ENCODE measurements around the gene ARHGEF38.

The ARHGEF38 gene, protein sequence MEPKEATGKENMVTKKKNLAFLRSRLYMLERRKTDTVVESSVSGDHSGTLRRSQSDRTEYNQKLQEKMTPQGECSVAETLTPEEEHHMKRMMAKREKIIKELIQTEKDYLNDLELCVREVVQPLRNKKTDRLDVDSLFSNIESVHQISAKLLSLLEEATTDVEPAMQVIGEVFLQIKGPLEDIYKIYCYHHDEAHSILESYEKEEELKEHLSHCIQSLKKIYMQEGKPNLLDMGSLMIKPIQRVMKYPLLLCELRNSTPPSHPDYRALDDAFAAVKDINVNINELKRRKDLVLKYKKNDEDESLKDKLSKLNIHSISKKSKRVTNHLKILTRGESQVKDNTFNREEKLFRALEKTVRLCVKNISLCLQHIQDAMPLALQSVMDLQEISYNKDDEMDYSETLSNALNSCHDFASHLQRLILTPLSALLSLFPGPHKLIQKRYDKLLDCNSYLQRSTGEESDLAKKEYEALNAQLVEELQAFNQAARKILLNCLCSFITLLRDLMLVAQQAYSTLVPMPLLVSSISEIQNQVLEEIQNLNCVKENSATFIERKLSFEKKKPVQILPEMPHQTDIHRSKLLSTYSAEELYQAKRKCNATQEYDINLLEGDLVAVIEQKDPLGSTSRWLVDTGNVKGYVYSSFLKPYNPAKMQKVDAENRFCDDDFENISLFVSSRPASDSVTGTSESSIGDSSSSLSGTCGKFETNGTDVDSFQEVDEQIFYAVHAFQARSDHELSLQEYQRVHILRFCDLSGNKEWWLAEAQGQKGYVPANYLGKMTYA

DNA sequence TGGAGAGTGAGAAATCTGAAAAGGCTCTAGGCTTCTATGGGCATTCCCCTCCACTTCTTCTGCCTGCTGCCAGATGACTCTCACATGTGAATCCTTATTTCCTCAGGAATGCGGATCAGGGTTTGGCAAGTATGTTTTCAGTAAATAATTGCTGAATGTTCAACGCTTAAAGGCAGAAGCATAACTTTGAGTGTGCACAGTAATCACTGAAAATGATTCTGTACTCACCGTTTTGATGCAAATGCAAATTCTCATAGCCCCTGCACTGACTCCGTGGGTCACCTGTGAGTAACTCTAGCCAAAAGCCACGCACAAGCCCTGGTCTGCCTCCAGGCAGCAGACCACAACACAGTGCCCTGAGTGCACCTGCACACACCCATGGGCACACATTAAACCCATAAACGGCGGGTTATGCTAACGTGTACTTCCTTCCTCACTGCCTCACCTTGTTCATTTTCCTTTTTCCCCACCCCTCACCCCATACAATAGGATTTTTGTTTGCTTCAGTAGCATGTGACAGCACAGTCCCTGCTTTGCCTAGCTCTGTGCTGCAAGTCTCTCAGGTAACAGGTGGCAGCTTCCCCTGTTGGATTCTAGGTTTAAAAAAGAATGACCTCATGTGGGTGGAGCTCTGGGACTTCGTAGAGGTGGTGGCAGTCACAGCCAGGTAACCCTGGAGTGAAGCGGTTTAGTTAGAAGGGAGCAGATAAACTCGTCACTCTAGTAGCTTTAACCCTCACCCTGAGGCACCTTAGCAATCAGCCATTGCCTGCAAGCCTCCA lies at the start of gene ARHGEF38:
ARHGEF38 (plus strand) TSS at position 656 of the 782 bp plus-strand sequence. CDS start 146 bp downstream, outside the sequence.
- DNase-seq: no peak

DNA sequence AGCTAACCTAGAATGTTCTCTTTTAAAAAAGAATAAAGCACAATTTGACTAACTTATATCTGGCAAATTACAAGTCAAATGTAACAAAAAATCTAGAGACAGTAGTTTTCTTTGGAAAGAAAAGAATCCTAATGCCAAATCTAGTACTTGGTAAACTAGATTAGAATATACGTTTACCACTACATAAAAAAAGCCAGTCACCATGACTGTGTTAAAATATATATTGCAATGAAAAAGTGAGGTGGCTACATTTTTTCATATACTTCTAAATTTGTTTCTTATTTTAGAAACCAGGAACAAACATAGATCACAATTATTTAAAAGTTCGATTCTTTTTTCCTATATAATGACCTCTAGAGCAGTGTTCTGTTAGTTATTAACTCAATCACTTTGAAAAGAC lies 48.9 kb upstream of the ARHGEF38 start:
- no peak for DNase-seq

DNA sequence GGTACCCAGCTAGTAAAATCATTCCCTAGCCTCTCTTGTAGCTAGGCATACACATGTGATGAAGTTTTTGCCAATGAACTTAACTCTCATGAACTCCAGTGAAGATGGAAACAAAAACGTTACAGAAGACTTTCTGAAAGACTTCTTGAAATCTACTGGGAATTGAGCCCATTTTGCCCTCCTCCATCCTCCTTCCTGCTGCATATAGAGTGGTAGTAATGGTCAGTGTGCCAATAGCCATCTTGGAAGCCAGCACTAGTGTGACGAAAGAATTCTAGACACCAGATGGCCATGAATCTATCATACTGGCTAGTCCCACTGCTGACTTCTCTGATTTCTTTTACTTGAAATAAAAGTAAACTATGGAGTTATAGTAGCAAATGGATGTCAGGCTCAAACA lies 47.7 kb upstream of the ARHGEF38 start:
- DNase-seq: no peak

DNA sequence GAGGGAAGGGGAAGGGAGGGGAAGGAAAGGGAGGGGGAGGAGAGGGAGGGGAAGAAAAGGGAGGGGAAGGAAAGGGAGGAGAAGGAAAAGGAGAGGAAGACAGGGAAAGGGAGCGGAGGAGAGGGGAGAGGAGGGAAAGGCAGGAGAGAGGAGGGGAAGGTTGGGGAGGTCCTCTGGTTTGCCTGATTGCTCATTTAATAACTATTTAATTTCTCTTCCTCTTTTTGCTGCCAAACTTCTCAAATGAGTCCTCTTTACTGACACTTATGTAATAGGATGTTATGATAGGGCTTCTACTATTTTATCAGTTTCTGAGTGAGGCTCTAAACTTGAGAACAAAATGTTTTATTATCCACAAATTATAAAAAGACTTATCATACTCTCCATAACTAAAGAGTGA lies 43.1 kb upstream of the ARHGEF38 start:
- DNase-seq: no peak

DNA sequence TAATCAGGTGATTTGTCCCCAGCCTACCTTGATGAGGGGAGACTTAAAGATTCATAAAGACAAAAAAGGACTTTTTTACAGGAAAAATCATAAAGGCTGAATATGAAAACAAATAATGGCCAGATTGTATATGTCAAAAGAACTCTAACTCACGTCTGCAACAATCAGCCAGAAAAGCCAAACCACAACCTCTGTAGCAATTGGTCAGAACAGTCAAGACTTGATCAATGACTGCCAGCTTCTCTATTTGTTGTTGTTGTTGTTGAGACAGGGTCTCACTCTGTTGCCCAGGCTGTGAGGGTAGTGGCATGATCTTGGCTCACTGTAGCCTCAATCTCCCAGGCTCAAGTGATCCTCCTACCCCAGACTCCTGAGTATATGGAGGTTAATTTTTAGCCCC lies 42.7 kb upstream of the ARHGEF38 start:
- DNase-seq: no peak

DNA sequence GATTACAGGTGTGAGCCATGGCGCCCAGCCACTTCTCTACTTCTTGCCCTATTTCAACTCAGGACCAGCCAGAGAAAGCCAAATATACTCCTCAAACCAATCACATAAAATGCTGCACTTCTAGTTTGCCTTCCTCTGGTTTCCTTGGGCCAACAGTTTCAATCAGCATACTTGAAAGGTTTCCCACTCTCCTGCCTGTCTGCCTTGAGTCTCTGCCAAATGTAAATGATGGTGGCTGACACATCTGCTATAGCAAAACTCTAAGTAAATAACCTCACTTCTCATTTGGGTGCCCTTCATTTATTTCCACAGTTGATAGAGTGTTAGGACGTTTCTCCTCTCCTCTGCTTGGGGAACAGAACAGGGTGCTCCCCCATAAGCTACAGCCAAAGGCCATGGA lies 42.2 kb upstream of the ARHGEF38 start:
- DNase-seq: no peak

DNA sequence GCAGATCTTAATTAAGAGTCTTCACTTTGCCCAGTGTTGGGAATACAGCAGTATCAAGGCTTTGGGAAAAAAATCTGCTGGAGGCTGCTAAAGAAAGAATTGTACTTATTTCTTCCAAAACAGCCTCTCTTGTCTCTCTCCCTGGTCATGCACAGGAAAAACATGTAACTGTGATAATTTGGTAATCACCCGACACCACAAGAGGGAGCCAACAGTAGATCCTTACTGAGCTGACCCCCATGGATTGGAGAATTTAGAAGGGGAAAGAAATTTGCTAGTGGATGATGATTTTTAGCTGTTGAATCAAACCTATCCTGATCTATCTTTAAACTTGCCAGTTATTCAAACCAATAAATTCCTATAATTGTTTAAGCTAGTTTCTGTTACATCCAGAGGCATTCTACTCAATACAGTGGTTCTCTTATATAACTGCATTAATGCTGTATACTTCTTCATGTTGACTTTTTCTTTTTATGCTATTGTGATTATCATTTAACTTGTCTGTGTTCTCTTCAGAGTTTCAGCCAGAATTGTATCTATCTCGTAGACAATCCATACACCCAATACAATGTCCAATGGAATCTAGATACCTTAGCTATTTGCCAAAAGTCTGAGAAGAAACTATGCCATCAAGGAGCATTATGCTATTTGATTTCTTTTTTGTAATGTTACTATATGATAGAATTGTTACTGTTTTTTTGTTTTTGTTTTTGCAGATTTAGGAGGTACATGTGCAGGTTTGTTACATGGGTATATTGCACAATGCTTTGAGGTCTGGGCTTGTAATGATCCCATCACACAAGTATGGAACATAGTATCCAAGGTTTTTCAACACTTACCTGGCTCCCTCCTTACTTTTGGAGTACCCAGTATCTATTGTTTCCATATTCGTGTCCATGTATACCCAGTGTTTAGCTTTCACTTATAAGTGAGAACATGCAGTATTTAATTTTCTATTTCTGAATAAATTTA lies 31.3 kb upstream of the ARHGEF38 start:
- no peak for DNase-seq

DNA sequence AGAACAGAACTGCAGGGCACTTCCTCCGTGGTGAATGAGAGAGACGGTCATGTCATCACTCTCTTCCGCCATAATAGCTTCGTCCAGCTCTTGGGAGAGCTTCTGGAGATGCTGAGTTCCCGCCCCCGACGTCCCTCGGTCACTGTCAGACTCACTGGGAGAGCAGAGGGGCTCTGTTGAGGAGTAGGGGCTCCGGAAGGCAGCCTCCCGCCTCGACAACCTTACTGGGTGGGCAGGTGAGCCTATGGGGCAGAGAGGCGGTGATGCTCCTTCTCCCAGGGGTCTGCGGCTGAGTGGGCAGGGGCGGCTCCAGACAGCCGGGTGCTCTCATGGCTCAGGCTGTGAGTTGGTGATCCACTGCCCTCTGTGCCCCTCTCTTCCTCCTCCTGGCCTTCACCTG lies 25.8 kb upstream of the ARHGEF38 start:
- no peak for DNase-seq

DNA sequence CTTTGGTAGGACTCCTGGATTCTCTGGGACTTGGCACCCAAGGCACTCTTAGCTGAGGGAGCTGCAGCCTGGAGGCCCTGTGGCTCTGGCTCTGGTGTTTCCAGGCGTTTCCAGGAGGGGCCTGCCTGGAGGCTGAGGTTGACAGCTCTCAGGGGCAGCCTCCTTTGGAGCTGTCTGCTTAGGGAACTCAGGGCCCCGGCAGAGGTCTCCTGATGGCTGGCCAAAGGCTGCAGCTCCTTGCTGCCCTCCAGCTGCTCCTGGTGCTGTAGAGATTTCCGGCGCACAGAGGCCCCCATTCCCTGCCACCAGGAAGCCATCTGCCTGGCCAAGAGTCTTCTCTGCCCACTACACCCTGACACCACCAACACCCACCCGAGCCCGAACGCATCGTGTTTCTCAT lies 25.3 kb upstream of the ARHGEF38 start:
- DNase-seq: no peak

DNA sequence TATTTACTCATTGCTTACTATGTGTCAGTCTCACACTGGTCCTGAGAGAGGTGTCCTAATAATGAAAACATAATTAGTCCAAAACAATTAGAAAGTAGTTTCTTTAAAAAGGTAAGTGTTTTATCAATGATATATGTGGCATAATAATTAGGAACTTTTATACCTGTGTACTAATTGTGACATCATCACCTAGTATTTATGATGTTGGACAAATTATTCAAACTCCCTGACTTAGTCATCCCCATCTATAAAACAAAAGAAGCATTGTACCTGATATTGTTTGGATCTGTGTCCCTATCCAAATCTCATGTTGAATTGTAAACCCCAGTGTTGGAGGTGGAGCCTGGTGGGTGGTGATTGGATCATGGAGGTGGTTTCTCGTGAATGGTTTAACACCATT lies 15.8 kb upstream of the ARHGEF38 start:
- no peak for DNase-seq

DNA sequence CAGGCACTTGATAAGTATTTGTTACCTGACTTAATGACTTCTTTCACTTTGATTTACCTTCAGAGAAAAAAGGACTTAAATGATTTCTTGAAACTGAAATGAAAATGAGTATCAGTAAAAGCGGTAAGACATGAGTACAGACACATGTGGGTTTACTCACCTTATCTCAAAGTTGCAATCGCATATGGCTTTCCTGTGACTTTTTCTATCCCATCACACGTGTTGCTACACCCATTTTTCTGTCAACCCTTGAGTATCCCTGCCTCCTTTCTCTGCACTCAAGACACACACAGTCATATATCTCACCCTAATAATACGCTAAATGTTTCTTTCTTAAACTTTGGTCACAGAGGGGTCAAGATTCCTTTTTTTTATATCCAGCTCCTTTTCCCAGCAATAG lies 11.0 kb upstream of the ARHGEF38 start:
- DNase-seq: no peak

DNA sequence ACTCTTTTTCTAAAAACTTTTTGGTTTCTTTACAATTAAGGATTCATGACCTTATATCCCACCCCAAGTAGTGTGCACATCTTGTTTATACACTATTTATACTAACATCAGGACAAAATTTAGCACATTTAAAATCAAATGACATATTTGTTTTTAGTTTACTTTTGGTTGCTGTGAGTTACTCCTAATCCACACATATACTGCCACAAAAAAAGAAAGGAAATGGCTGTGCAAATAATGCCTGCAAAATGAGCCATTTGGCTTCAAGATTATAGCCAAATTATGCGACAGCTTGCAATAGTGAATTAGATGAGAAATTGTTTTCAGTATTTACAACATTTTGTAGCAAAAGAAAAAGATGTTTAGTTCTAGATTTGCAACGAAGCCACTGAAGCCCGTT lies 10.4 kb upstream of the ARHGEF38 start:
- no peak for DNase-seq

DNA sequence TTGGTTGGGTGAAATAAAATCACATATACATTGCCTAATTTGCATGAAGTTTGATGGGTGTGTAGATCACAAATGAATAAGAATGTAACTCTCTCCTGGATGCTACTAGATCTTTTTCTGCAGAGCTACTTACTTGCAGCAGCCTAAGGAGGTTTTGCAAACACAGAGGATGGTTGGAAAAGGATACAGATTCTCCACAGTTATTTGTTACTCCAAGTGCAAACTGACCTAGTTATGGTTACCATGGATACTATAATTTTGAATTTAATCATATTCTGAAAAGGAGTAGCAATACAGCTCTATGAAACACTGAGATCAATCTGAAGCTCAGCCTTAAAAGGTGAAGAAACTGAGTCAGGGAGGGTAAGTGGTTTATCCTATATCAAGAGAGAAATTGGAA lies 9.1 kb upstream of the ARHGEF38 start:
- DNase-seq: no peak

DNA sequence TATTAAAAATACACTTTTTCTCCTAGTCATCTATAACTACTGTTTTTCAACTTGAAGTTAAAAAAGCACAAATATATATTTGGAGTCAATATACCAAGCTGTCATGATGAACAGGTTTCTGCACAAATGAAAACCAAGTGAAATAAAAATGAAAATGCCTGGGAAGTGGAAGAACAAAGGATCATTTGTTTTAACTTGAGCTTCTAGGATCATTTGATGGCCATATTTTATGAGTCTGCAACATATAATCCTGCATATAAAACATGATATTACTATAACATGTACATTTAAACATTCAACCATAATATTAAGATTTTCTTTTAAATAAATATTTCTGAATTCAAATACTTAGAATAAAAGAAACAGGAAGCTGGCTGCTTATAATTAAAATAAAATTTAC lies 8.5 kb upstream of the ARHGEF38 start:
- DNase-seq: no peak

DNA sequence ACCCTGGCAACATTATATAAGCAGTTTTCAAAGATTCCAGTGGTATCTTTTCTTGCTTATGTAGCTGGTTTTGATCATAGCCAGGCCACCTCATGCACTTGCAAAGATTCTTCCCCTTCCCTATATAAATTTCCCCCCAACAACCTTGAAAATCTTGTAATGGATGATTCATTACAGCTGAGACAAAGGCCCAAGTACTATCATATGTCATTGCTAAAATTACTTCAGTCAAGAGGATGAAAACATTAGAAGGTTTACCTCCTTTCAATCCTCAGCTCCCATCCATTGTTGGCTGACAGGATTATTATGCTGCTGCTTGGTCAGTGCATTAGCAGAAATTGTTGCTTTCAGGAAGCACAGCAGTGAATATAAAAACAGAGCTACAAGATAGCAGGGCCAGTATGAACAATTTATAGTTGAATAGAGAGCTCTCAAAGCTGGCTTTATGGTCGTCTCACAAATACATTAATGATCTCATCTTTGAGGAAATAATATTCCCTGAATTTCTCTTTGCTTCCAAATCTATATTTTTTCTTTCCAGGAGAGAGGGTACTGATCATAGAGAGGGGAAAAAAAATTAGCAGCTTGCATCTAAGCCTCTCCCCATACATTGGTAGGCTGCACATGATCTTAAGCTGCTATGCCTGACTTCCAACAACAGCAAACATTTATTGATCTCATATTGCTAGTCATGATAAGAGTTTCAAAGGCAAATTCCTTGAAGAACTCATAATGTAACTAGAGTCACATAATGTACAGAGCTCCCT lies 7.7 kb upstream of the ARHGEF38 start:
- no peak for DNase-seq

DNA sequence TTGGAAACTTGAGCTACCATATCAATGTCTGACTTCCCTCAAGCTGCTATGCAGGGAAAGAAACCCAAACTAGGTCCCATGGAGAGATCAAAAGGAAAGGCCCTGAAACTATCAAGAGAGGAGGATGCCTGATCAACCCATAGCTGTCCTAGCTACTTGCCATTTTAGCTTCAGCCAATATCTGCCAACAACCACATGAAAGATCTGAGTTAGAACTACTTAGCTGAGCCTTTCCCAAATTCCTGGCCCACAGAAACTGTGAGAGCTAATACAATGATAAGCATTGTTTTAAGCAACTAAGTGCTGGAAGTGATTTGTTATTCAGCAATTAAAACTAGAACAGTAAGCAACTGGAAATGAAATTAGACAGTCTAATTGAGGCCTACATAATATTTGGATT lies 6.3 kb upstream of the ARHGEF38 start:
- DNase-seq: no peak

DNA sequence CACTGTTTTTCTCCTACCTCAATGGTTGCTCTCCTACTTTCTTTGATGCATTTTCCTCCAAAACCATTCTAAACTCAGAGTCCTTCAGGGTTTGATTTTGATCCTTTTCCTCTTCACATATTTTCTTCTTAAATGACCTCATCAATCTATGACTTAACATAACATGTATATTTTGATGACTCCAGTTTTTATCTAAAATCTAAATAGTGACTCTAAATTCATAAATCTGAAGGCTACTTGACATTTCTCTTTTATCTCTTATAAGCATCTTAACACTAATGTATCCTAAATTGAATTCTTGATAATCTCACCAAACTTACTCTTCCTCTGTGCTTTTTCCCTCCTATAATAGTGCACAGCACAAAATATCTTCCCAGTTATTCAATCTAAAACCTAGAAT lies 4.7 kb upstream of the ARHGEF38 start:
- no peak for DNase-seq

DNA sequence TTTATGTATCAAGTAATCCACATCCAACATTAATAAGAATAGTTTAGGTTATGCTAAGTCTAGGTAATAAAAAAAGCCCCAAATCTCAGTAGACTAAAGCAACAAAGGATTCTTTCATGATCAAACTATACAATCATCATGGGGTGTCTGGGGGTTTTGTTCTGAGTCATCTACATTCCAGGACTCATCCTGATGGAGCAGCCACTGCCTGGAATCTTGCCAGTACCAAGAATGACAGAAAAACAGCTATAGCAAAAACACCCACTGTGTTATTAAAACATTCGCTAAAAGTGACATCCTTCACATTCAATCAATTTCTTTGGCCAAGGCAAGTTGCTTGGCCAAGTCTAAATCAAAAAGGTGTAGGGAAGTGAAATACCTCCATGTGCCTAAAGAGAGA lies 3.9 kb upstream of the ARHGEF38 start:
- no peak for DNase-seq

DNA sequence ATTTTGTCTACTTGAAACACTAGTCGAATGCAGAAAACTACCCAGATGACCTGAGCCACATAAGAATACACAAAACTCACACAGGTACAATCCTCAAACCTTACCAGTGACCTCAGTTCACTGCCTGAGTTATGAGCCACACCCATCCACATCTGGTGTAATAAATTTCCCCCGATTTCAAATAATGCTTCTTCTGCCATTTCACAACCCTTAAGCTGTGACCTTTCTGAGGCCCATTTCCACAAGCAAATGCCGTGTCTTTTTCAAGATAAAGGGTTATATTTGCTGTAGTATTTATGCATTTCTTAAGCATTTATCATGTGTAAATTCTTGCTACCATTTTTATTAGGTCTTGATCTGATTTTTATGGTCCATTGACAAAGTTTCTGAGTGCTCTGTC lies 1.8 kb upstream of the ARHGEF38 start:
- no peak for DNase-seq

DNA sequence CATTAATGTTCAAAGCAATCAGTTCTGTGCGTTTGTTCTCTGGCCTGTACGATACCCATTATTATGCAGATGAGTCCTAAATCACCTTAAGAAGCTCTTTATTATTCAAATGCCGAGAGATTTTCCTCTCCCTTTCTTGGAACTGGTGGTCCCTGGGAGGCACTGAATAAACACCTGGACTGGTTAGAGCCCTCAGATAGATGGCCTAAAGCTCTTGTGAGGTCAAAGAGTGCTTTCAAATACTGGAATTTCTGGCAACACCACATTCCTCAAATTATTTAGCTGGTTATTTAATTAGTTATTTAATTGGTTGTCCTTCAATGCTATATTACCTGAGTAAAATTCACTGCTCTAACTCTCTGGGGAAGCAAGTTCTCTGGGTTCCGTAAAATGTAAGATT lies 3.0 kb downstream of the ARHGEF38 start:
- no peak for DNase-seq

DNA sequence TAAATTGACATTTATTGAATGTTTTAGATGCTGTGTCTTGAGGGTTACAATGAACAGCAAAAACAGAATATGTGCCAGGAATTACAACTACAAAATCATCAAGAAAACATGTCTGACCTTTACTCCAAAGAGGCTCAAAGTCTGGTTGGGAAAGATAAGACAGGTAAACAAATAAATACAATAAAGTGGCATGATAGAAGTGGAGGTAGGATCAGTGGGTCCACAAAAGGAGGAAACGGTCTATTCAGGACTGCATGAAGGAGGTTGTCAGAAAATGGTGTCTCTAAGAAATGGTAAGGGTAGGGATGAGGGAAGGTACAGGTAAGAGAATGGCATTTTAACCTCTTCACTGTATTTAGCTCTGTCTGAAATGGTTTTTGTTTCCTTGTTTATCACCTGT lies 3.8 kb downstream of the ARHGEF38 start:
- DNase-seq: no peak

DNA sequence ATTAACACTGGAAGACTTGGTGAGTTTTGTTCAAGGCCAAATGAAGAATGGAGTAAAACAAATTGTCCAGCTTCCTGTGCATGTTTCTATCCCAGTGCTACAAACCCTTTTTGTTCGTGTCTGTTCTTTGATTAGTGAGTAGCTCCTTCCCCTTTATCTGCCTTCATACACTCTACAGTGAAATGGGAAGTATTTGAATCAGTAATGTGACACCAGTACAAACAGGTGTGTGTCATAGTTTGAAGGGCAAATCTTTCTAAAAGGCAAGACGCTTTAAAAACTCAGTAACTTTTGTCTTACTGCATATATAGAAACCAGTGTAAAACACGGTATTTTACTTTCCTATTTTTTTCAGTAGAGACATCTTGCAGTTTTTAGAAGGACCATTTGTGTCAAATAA lies 5.9 kb downstream of the ARHGEF38 start:
- DNase-seq: no peak
